Activated T-cell treated with anti-CD3 and anti-CD28 coated beads for 4 hours (primary cell): ENCODE measurements around the gene ZNF615.
A peak's percentile ranks its signal among the peaks of the same experiment; 100 is the strongest.
"Not testable (repeated sequence)": the region's sequence is repeated elsewhere in the genome, so short reads cannot be mapped to it uniquely, and the experiment has no call there.

Experiments used
- DNase-seq: peaks from one replicate; pipeline ENCODE4 v3.0.0-alpha.2; 2020

Gene ZNF615

DNA sequence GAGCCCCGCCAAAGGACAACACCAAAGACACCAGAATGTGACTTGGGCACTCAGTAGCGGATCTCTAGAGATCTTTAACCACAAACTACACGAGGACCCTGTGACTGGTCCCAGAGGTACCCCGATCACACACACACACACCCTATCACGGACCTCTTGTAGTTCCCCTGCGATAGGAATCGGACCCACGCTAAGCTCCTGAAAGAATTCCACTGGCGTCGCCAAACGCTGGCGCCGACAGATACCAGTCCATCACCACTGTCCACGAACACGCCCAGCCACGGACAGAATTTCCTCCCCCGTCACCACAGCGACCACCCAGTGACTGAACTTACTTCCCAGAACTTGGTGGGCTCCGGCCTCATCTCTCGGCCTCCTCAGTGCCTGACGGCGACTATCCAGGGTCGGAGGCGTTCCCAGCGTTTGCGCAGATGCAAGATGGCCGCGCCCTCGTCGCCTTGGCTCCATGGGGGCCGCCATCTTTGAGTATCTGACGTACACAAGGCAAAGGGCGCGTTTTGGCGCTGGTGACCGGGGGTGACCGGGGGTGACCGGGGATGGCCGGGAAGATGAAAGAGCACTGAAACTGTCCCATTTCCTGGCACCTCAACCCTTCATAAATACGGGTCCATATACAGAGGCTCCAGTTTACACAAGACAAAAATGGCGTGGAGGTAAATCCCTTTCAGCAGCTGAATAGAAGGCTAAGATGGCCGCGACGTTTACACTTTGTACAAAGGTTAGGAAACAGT lies at the start of gene ZNF615:
TSS of gene ZNF615 (minus strand) at position 406 of the 752 bp plus-strand sequence. CDS start 4,500 bp downstream, outside the sequence.
- DNase-seq = peak; percentile 85

DNA sequence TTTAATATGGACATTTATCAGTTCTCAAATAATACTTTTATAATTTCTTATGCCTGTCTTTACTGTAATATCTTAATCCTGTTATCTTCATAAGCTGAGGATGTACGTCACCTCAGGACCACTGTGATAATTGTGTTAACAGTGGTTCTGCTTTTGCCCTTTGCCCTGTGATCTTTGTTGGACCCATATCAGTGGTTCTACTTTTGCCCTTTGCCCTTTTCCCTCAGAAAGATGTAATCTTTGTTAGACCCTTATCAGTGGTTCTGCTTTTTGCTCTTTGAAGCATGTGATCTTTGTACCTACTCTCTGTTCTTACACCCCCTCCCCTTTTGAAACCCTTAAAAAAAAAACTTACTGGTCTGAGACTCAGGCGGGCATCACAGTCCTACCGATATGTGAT lies 48.5 kb upstream of the ZNF615 start:
- not testable (repeated sequence) for DNase-seq

DNA sequence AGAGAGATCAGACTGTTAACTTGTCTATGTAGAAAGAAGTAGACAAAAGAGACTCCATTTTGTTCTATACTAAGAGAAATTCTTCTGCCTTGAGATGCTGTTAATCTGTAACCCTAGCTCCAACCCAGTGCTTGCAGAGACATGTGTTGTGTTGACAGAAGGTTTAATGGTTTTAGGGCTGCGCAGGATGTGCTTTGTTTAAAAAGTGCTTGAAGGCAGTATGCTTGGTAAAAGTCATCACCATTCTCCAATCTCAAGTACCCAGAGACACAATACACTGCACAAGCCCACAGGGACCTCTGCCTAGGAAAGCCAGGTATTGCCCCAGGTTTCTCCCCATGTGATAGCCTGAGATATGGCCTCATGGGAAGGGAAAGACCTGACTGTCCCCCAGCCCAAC lies 43.7 kb upstream of the ZNF615 start:
- not testable (repeated sequence) for DNase-seq

- DNase-seq = peak; percentile 74
Measured at GRCh38 chr19:52048555-52049501, 40.8 kb upstream of the ZNF615 start, which contains the start of gene ZNF432. Gene ZNF432, minus strand, starts transcription at chr19:52048838. Its CDS starts 1,970 bp downstream, at chr19:52046868.

DNA sequence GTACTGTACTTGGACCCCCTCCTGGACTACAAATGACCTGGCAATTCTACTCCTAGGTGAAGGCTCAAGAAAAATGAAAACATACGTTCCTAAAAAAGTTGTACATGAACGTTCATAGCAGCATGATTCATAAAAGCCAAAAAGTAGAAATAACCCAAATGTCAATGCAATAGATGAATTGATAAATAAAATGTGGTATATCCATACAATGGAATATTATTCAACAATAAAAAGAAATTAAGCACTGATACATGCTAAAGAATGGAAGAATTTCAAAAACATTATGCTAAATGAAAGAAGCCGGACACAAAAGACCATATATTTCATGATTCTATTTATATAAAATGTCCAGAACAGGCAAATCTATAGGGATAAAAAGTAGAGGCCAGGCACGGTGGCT lies 31.2 kb upstream of the ZNF615 start:
- DNase-seq = no peak

GRCh38 chr19:52034051-52034728 lies 26.2 kb upstream of the ZNF615 start:
- DNase-seq = no peak

- no peak for DNase-seq
Measured at GRCh38 chr19:52028780-52029123, 20.7 kb upstream of the ZNF615 start.

DNA sequence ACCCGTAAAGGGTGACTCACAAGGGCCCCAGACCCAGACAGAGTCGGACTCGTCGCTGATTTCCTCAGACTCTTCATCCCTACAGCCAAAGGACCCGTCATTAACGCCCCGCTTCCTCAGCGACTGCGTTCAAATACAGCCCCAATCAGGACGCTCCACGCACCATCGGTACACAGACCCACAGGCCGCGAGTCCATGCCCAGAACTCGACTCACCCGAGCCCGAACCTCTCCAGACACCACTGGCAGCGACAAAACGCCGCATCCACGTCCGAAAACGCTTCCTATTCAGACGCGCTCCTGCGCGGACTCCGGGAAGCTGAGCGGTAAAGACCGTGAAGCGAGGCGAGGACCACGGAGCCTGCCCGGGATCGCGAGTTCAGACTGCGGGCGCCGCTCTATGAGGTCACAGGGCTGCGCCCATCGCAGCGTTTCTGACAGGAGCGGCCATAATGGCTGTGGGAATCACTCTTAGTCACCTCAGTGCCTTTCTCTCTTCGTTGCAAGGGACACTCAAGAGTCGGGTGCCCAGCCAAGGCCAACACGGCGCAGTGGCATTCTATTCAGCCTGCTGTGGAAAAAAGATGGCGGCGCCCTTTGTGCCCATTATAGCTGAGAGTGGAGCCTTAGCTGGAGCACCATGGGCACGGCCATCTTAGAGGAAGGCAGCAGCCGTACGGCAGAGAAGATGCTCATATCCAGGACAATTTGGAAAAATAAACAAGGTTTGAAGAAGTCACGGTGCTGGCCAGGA lies 20.2 kb upstream of the ZNF615 start, which contains the start of gene ZNF614:
TSS of gene ZNF614 (minus strand) at position 353 of the 753 bp plus-strand sequence. CDS start 2,634 bp downstream, outside the sequence.
- DNase-seq = peak; percentile 81

GRCh38 chr19:52026255-52026990 lies 18.4 kb upstream of the ZNF615 start:
- not testable (repeated sequence) for DNase-seq

GRCh38 chr19:52024478-52024877 lies 16.5 kb upstream of the ZNF615 start:
- DNase-seq = not testable (repeated sequence)

GRCh38 chr19:52022193-52022592 lies 14.2 kb upstream of the ZNF615 start:
- no peak for DNase-seq

- DNase-seq = no peak
Measured at GRCh38 chr19:52020506-52020905, 12.5 kb upstream of the ZNF615 start.

GRCh38 chr19:52010674-52011073 lies 2.7 kb upstream of the ZNF615 start:
- no peak for DNase-seq

DNA sequence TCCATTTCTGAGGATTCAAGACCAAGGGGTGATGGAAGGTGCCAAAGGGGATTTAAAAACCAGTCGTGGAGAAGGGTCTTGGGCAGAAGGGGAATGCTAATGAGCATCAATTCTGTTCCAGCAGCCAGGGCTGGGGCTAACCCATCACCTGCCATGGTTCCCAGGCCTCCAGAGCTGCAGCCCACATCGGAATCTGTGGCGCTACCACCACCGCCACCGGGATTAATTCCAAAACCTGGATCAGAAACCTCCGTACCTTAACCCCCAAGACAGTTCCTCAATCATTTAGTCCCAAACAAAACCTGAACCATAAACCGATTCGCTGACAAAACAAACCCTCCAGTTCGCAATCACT lies 583 bp downstream of the ZNF615 start:
- DNase-seq = no peak

- DNase-seq = no peak
Measured at GRCh38 chr19:51994048-51994644, 13.9 kb downstream of the ZNF615 start.

DNA sequence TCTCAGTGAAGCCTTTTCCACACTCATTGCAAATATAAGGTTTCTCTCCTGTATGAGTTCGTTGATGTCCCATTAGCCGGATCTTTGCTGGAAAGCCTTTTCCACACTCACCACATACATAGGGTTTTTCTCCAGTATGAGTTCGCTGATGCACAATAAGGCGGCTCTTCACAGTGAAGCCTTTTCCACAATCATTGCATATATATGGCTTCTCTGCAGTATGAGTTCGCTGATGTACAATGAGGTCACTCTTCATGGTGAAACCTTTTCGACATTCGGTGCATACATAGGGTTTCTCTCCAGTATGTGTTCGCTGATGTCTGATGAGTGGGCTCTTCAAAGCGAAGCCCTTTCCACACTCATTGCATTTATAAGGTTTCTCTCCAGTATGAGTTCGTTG lies 14.6 kb downstream of the ZNF615 start:
- DNase-seq = no peak

DNA sequence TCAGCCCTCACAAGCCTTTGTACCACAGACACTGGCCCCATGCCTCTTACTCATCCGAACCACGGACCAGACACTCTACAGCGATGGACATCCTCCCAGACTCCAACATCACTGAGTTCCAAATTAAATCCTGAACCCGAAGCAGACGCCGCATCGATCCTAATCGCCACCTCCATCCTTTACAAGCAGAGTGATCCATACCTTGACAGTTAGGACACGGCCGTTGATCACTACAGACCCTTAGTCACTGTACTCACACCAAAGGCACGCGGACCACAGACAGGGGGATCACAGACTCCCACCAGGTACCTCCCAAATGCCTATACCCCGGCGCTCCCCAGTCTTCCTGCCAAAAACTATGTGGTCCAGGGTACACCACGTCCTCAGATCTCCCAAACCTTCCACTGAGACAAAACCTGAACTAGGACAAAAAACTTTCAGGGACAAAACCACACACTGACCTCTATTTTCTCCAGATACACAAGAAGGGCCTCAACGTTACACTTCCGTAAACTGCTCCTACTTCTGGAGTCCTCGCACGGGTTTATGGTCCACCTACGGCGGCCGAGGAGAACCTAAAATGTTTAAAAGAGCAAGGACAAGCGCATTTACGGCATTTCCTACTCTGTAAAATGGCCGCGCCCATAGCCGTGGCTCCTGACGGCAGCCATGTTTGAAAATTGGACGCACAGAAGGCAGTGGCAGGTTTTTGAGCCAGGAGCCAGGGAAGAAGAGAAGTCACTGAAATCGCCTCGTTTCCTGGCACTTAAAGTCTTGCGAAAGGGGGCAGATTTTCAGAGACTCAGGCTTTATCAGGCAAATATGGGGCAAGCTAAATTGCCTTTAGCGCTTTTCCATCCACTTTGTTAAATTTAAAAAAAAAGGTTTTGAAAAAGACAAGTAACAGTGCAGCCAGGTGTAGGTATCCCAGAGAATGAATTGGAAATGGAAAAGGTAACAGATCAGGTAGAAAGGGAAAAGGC lies 21.4 kb downstream of the ZNF615 start, which contains the start of gene ZNF350:
TSS of gene ZNF350 (minus strand) at position 532 of the 983 bp plus-strand sequence. CDS start 12,480 bp downstream, outside the sequence.
- peak; percentile 78 for DNase-seq

GRCh38 chr19:51983361-51983760 lies 24.6 kb downstream of the ZNF615 start:
- no peak for DNase-seq

- DNase-seq = not testable (repeated sequence)
Measured at GRCh38 chr19:51980926-51981325, 27.1 kb downstream of the ZNF615 start.
